PFSK-1 (cell line): Measurements from ENCODE around the gene FOXI3.

ENCODE experiments used
- FOXP2 ChIP-seq: optimal IDR thresholded peaks from 2 replicates; pipeline ENCODE3; 2011; ENCODE audit warnings: borderline replicate concordance, control low read depth, inconsistent platforms; ENCODE audit not compliant: insufficient read depth; ENCODE audit errors: extremely low read length, extremely low read depth
- POLR2AphosphoS5 ChIP-seq: IDR thresholded peaks from 2 replicates; pipeline ENCODE4 v1.6.1; 2012; ENCODE audit warnings: low read depth, mild to moderate bottlenecking, control low read depth, low read length, moderate library complexity
- SIN3A ChIP-seq: IDR thresholded peaks from 2 replicates; pipeline ENCODE4 v1.6.1; 2012; ENCODE audit warnings: mild to moderate bottlenecking, low read length, moderate library complexity, borderline replicate concordance; ENCODE audit not compliant: insufficient read depth
- TAF1 ChIP-seq: IDR thresholded peaks from 2 replicates; pipeline ENCODE4 v1.6.1; 2012; ENCODE audit warnings: low read length, control low read depth, borderline replicate concordance; ENCODE audit not compliant: insufficient read depth
- TF ChIP-seq, protein P1 (sequence below), 2 experiments: IDR thresholded peaks; 2 replicates each; pipeline versions ENCODE4 v1.6.1 to v1.8.0; 2011 to 2012; ENCODE audit warnings: low read depth in 2 of 2, low read length in 2 of 2, control low read depth in 1 of 2, inconsistent platforms in 1 of 2, mild to moderate bottlenecking in 1 of 2, moderate library complexity in 1 of 2; ENCODE audit not compliant: insufficient read depth in 1 of 2

Gene FOXI3

DNA sequence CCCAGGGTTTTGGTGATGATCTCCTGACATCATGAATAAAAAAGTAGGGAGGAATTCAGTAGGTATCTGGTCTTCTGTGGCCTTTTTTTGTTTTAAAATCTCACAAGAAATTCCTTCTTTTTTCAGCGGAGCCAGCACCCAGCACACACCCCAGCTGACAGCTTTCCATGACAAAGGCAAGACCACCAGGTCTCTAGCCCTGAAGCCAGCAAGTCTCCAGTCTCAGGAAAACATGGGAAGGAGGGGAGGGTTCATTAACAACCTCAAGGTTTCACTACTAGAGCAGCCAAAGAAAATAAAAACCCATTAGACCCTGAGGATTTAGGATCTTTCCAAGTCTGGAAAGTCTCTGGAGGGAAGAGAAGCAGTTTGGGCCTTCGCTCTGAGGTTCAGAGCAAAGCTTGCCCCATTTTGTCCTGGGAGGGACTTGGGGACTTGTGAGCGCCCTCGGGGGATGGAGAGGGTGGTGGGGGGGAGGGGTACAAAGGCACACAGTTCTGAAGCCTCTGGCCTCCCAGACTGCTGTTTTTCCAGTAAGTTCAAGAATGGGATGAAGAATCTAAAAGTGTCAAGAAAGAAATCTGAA is 9.0 kb downstream of the FOXI3 start:
- TF ChIP-seq FOXP2 (no peak), SIN3A (no peak), POLR2AphosphoS5 (no peak)
- TF ChIP-seq, protein P1, sequence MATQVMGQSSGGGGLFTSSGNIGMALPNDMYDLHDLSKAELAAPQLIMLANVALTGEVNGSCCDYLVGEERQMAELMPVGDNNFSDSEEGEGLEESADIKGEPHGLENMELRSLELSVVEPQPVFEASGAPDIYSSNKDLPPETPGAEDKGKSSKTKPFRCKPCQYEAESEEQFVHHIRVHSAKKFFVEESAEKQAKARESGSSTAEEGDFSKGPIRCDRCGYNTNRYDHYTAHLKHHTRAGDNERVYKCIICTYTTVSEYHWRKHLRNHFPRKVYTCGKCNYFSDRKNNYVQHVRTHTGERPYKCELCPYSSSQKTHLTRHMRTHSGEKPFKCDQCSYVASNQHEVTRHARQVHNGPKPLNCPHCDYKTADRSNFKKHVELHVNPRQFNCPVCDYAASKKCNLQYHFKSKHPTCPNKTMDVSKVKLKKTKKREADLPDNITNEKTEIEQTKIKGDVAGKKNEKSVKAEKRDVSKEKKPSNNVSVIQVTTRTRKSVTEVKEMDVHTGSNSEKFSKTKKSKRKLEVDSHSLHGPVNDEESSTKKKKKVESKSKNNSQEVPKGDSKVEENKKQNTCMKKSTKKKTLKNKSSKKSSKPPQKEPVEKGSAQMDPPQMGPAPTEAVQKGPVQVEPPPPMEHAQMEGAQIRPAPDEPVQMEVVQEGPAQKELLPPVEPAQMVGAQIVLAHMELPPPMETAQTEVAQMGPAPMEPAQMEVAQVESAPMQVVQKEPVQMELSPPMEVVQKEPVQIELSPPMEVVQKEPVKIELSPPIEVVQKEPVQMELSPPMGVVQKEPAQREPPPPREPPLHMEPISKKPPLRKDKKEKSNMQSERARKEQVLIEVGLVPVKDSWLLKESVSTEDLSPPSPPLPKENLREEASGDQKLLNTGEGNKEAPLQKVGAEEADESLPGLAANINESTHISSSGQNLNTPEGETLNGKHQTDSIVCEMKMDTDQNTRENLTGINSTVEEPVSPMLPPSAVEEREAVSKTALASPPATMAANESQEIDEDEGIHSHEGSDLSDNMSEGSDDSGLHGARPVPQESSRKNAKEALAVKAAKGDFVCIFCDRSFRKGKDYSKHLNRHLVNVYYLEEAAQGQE (IDR thresholded peaks at IDR 0.05; ENCODE audit: insufficient read depth in 1 of 2, low read depth in 2 of 2, low read length in 2 of 2): no peak

DNA sequence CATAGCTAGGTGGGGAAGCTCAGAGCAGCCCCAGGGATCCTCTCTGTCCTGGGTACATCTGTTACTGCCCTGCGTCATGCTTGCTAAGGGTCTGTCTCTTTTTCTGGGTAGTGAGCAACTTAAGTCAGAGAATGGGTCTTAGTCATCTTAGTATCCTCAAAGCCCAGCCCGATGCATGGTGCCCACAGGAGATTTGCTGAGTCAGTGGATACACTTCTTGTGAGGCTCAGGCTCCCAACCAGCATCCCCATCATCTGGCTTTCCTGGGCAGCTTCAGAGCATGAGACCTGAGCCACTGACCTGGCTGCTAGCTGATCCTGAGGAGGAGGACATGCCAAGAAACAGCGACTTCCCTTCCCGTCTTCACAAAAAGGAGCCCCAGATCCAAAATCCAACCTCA is 10.0 kb downstream of the FOXI3 start:
- TF ChIP-seq POLR2AphosphoS5: no peak
- TF ChIP-seq, protein P1 (IDR thresholded peaks at IDR 0.05; ENCODE audit: insufficient read depth in 1 of 2, low read depth in 2 of 2, low read length in 2 of 2): no peak
- TF ChIP-seq FOXP2: no peak

DNA sequence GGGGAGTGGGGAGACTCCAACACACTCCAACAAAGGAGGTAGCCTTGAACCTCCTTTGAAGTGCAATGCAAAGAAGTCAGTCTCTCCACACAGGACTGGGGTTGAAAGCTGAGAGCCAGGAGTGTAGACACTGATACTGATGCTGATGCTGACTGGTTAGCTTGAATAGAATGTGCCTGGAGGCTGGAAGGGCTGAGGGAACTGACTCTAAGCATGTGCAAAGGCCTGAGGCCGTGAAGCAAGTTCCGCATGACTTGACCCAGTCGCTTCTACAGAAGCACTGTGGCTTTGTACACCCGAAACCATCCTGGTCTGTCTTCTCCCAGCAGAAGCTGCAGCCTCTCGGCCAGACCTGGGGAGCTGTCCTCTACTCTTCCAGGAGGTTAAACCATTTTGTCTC is 10.4 kb downstream of the FOXI3 start:
- TF ChIP-seq FOXP2: no peak
- TF ChIP-seq POLR2AphosphoS5: no peak
- TF ChIP-seq SIN3A: no peak
- TF ChIP-seq, protein P1 (IDR thresholded peaks at IDR 0.05; ENCODE audit: insufficient read depth in 1 of 2, low read depth in 2 of 2, low read length in 2 of 2): no peak
- no peak for TF ChIP-seq TAF1

DNA sequence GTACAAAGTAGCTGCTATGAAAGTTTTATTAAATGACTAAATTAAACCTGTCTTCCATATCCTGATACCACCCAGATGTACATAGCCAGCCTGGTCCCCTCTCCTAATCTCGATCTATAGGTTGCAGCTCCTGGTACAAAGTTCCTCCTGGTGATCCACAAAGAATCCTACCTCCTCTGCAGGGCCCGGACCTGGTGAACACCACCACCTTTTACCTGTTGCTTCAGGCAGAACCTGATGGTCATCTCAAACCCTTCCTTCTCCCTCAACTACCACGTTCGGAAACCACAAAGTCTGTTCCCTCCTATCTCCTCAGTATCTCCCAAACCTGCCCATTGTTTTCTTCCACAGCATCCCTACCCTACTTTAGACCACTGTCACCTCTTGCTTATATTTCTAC is 15.5 kb downstream of the FOXI3 start:
- TF ChIP-seq FOXP2: no peak
- TF ChIP-seq SIN3A: no peak
- no peak for TF ChIP-seq POLR2AphosphoS5
- TF ChIP-seq, protein P1 (IDR thresholded peaks at IDR 0.05; ENCODE audit: insufficient read depth in 1 of 2, low read depth in 2 of 2, low read length in 2 of 2): no peak

DNA sequence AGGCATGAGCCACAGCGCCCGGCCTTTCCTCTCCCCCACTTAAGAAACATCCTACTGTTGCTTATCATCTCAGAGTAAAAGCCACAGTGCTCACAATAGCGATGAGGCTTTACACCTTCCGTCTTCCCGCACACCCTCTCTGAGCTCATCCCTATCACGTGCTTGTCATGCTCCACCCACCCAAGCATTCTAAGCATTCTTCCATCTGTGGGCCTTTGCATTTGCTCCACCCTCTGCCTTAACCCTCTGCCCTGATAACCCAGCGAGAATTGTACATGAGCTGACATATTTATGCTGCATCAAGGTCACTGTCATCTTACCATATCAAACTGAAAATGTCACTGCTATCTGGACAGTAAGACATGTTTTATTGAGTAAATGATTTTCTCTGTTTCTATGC is 22.6 kb downstream of the FOXI3 start:
- TF ChIP-seq, protein P1 (IDR thresholded peaks at IDR 0.05; ENCODE audit: insufficient read depth in 1 of 2, low read depth in 2 of 2, low read length in 2 of 2): no peak
